Vagina (tissue), 2 donors: ENCODE data around the gene NME1. TPM values are rescaled to one million over a fixed set of nuclear protein-coding genes. Genes with fewer than 3 reads are reported as not detected.
"Not testable (repeated sequence)": the region's sequence is repeated elsewhere in the genome, so short reads cannot be mapped to it uniquely, and the experiment has no call there.

Experiments
- DNase-seq, 2 donors: peaks; one replicate each; pipeline ENCODE4 v3.0.0-alpha.2; 2017; ENCODE audit errors: extremely low spot score in 2 of 2
- H3K27ac ChIP-seq: fragments of 200-600 bp; sonication (generic); one replicate; pipeline ENCODE4 v1.5.1; 2019
- H3K27me3 ChIP-seq: fragments of 200-600 bp; sonication (generic); one replicate; pipeline ENCODE4 v1.5.1; 2019
- H3K36me3 ChIP-seq, 2 donors: fragments of 200-600 bp; sonication (generic); one replicate each; pipeline ENCODE4 v1.5.1; 2017 to 2019
- H3K4me1 ChIP-seq: fragments of 200-600 bp; sonication (generic); one replicate; pipeline ENCODE4 v1.5.1; 2019
- H3K4me3 ChIP-seq, 2 donors: fragments of 200-600 bp; sonication (generic); 1 replicate in 1 of 2; 2 replicates in 1 of 2; pipeline ENCODE4 v1.5.1; 2016 to 2019
- H3K9me3 ChIP-seq: fragments of 200-600 bp; sonication (generic); one replicate; pipeline ENCODE4 v1.5.1; 2019
- POLR2A ChIP-seq, 2 donors: fragments of 450-650 bp; IDR thresholded peaks; one replicate each; pipeline ENCODE4 v1.6.1; 2017; ENCODE audit warnings: antibody characterized with exemption in 2 of 2, mild to moderate bottlenecking in 2 of 2, moderate library complexity in 2 of 2
- POLR2AphosphoS5 ChIP-seq, 2 donors: sonication (generic); formaldehyde crosslinking; IDR thresholded peaks; one replicate each; pipeline ENCODE4 v1.9.0; 2017; ENCODE audit warnings: antibody characterized with exemption in 2 of 2, mild to moderate bottlenecking in 2 of 2, low read depth in 1 of 2; ENCODE audit not compliant: insufficient read depth in 1 of 2
- intact Hi-C: fragments of 100-400 bp; cut with DNase I; formaldehyde crosslinking; loops from one replicate; pipeline ENCODE4 v1.15.1; 2023
- total RNA-seq: library from RNA; depleted of rRNA; stranded (reverse); fragments of >200 nt; gene quantifications from one replicate; pipeline ENCODE4 v1.2.3, GENCODE V29; 2016
- TF ChIP-seq, protein P1 (sequence below), 3 experiments: fragments of 450-650 bp in 2 of 3; fragments of 200-600 bp in 1 of 3; sonication (generic) in 1 of 3; IDR thresholded peaks; one replicate each; pipeline ENCODE4 v1.5.1; 2017 to 2019; ENCODE audit warnings: antibody characterized with exemption in 3 of 3, mild to moderate bottlenecking in 2 of 3, moderate library complexity in 2 of 3

NME1 gene
- total RNA-seq, result 50.8 TPM

DNA sequence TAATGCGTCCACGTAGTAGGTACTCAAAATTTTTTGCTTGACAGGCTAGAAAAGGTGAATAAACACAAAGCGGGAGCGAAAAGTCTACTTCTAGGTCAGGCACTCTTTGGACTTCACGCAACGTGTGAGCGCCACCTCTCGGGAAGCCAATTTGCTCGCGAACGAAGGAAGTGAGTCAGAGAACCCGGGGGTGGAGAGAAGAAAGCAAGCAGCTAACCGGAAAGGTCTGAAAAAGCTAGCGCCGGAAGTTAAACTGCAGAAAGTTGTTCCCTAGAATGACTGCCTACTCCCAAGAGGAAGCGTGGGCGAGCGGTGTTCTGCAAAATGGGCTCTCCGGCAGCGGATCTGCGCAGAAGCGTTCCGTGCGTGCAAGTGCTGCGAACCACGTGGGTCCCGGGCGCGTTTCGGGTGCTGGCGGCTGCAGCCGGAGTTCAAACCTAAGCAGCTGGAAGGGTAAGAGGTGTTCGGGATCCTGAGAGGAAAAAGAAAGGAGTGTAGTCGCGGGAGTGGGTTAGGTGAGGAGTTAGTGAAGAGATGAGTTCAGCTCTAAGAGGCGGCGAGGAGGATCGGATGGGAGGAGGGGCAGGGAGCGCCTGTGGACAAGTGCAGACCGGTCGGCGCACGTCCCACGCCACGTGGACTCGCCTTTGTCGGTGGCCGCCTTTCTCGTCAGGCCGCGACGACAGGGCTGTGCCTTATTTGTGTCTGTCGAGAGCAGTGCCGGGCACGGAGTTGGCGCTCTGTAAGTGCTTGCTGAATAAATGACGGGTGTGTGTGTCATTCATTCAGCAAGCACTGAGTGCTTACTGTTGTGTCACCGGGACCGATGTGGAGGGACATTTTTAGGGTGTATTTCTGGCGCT lies at the start of gene NME1:
TSS of gene NME1 (plus strand) at position 350 of the 863 bp plus-strand sequence. CDS start 2,096 bp downstream, outside the sequence.
- no peaks in the 10 kb centered on the region for H3K9me3 ChIP-seq
- H3K4me1 ChIP-seq, result peaks cover 24% of the 10 kb centered on the region
- intact Hi-C loops, result loop anchor here (5.0 to 10.0 kb wide), 2 partner anchors 151 to 299 kb away; no protein-coding TSS in a partner anchor
- peak within 1 kb of the TSS; percentile 95 for H3K27ac ChIP-seq
- H3K4me3 ChIP-seq, result peak within 1 kb of the TSS; percentile 58 to 76
- TF ChIP-seq POLR2A (IDR thresholded peaks at IDR 0.05) (no peak), POLR2AphosphoS5 (IDR thresholded peaks at IDR 0.05; ENCODE audit: insufficient read depth in 1 of 2, low read depth in 1 of 2) (peak; percentile 92 to 99)
- TF ChIP-seq, protein P1, sequence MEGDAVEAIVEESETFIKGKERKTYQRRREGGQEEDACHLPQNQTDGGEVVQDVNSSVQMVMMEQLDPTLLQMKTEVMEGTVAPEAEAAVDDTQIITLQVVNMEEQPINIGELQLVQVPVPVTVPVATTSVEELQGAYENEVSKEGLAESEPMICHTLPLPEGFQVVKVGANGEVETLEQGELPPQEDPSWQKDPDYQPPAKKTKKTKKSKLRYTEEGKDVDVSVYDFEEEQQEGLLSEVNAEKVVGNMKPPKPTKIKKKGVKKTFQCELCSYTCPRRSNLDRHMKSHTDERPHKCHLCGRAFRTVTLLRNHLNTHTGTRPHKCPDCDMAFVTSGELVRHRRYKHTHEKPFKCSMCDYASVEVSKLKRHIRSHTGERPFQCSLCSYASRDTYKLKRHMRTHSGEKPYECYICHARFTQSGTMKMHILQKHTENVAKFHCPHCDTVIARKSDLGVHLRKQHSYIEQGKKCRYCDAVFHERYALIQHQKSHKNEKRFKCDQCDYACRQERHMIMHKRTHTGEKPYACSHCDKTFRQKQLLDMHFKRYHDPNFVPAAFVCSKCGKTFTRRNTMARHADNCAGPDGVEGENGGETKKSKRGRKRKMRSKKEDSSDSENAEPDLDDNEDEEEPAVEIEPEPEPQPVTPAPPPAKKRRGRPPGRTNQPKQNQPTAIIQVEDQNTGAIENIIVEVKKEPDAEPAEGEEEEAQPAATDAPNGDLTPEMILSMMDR (IDR thresholded peaks at IDR 0.05), result peak; percentile 16 to 82 (median 78)
- H3K36me3 ChIP-seq, result peaks cover 0 to 11% of the 10 kb centered on the region in 2 donors
- DNase-seq, result peak; percentile 99 to 100
- no peaks in the 10 kb centered on the region for H3K27me3 ChIP-seq

DNA sequence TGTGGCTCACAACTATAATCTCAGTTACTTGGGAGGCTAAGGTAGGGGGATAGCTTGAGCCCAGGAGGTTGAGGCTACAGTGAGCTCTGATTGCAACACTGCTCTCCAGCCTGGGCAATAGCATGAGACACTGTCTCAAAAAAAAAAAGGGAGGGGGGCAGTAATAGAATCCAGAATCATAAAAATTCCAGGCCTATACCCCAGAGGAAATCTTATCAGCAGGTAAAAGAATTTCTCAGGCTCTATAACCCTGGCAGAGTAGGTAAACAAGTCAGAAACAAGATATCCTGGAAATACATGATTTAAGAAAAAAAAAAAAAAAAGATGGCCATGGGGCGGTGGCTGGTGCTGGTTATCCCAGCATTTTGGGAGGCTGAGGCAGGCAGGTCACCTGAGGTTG lies 45.6 kb upstream of the NME1 start:
- Histone ChIP-seq H3K36me3 (no peaks in the 10 kb centered on the region), H3K27ac (no peak overlapping the region), H3K4me1 (peaks cover 56% of the 10 kb centered on the region), H3K9me3 (no peaks in the 10 kb centered on the region), H3K27me3 (no peaks in the 10 kb centered on the region), H3K4me3 (no peak overlapping the region)
- DNase-seq, result no peak
- TF ChIP-seq POLR2AphosphoS5 (IDR thresholded peaks at IDR 0.05; ENCODE audit: insufficient read depth in 1 of 2, low read depth in 1 of 2), result no peak
- no peak for TF ChIP-seq POLR2A (IDR thresholded peaks at IDR 0.05)
- TF ChIP-seq, protein P1 (IDR thresholded peaks at IDR 0.05), result no peak
- intact Hi-C loops, result no loop called here

DNA sequence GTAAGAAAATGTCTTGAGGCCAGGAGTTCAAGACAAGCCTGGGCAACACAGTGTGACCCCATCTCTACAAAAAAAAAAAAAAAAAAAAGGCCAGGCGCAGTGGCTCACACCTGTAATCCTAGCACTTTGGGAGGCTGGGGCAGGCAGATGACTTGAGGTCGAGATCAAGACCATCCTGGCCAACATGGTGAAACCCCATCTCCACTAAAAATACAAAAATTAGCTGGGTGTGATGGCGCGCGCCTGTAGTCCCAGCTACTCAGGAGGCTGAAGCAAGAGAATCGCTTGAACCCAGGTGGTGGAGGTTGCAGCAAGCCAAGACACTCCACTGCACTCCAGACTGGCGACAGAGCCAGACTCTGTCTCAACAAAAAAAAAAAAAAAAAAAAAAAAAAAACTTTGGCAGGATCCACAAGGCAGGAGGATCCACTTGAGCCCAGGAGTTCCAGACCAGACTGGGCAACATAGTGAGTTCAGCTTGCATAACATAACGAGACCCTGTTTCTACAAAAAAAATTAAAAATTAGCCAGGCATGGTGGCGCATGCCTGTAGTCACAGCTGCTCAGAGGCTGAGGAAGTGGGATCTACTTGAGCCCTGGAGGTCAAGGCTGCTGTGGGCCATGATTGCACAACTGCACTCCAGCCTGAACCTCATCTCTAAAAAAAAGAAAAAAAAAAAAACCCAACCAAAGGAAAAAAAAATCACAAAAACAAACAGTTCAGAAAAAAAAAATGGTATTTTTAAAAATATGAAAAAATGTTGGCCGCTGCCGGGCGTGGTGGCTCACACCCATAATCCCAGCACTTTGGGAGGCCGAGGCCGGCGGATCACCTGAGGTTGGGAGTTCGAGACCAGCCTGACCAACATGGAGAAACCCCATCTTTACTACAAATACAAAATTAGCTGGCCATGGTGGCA lies 40.8 kb upstream of the NME1 start:
- H3K27ac ChIP-seq, H3K4me3 ChIP-seq, H3K27me3 ChIP-seq, H3K36me3 ChIP-seq, H3K9me3 ChIP-seq, intact Hi-C loops: not testable (repeated sequence)
- DNase-seq, result peak in 1 of 2 donors; percentile 86
- peaks cover 42% of the 10 kb centered on the region for H3K4me1 ChIP-seq

DNA sequence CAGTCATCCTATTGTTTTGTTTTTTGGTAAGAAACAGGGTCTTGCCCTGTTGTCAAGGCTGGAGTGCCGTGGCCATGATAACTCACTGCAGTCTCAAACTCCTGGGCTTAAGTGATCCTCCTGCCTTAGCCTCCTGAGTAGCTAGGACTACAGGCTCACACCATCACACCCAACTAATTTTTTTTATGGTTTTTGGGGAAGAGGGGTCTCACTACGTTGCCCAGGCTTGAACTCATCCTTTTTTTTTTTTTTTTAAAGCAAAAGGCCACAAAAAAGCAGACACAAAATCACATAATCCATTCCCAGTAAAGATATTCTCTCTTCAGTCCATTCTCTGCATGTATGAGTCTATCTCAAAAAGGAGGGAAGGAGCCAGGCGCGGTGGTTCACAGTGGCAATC lies 38.2 kb upstream of the NME1 start:
- Histone ChIP-seq H3K4me3 (no peak overlapping the region), H3K4me1 (peaks cover 48% of the 10 kb centered on the region)

More for the DNA sequence above, 38.2 kb upstream of the NME1 start:
- DNase-seq, result no peak
- TF ChIP-seq, protein P1 (IDR thresholded peaks at IDR 0.05), result no peak
- no peak for TF ChIP-seq POLR2A (IDR thresholded peaks at IDR 0.05)
- no peak for TF ChIP-seq POLR2AphosphoS5 (IDR thresholded peaks at IDR 0.05; ENCODE audit: insufficient read depth in 1 of 2, low read depth in 1 of 2)
- no peak overlapping the region for H3K27ac ChIP-seq
- no peaks in the 10 kb centered on the region for H3K36me3 ChIP-seq
- no peaks in the 10 kb centered on the region for H3K27me3 ChIP-seq
- no peaks in the 10 kb centered on the region for H3K9me3 ChIP-seq
- intact Hi-C loops, result no loop called here
